ENCODE data around the gene AXDND1.

Gene AXDND1

DNA sequence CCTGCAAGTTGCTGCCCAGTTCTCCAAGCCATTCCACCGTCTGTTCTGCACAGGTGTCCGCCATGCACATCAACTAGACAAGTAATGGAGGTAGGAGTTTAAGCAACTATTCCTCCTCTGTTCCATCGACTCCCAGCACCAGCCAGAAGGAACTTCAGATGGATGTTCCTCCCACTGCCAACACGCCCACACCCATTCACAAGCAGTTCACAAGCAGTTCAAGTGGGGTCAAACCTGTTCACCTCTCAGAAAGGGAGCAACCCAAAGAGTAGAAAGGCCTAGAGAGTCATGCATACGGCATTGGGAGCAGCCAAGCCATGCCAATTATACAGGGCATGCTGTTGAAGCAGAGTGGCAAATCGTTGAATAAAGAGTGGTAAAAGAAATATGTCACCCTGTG is 221.6 kb downstream of the AXDND1 start:
- FAIRE-seq, result no peak

DNA sequence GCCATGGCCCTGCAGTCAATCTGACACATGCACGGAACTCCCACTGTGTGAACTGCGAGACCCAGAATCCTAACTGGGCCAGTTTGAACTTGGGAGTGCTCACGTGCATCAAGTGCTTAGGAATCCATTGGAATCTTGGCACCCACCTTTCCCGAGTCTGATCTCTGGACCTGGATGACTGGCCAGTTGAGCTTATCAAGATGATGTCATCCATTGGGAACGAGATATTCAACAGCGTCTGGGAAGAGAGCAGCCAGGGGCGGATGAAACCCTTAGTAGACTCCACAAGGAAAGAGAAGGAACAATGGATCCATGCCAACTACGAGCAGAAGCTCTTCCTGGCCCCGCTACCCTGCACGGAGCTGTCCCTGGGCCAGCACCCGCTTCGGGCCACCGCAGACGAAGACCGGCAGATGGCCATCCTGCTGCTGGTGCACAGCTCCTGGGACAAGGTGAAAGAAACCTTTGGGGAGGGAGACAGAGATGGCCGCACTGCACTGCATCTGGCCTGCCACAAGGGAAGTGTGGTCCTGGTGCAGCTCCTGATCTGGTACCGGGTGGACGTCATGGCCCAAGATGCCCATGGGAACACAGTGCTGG is 222.8 kb downstream of the AXDND1 start:
- FAIRE-seq, result no peak

DNA sequence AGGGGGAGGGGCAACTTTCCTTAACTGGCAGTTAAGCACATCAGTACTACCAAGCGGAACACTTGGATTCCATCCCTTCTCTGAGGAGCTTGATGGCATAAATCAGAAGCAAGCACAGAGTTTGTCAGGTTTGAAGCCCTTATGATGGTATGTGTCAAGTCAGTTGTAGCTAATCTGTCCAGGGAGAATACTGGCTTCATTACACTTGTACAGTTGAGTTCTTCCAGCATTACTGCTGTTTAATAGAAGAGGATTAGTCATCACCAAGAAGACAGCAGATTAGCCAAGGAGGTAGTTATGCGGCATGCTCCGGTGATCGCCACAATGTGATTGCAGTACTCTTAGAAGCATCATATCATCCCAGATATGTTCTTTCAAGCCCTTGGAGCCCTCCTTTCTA is 223.7 kb downstream of the AXDND1 start:
- FAIRE-seq, result no peak

DNA sequence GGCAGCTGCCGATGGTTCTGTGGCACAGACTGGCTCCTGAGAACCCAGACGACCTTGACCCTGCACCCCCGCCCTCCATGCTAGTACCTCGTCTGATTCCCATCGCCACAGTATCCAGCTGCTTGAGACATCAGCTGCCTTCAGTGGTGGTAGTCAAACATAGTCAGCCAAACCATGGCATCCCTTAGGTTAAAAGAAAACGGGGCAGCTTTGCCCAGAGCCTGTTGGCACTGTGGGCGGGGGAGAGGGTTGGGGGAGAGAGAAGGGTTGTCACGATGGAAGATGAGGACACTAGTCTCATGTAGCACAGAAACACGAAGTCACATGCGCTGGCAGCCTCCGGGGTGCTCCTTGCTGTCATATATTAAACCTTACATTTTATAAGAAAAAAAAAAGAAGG is 224.9 kb downstream of the AXDND1 start:
- FAIRE-seq, result no peak

DNA sequence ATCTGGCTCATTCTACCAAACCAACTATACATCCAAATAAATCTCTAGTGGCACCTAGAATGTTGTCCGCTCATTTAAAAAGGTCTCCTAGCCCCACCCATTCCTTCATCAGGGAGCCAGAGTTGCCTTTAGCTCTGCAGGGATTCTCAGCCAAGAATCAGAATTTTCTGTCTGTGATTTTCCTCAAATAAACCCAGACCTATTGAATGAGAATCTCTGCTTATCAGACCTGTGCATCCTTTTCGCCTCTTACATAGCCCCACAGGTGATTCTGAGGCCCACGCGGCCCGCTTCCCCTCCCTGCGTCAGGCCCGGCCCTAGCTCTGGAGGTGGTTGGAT is 225.5 kb downstream of the AXDND1 start:
- no peak for FAIRE-seq

DNA sequence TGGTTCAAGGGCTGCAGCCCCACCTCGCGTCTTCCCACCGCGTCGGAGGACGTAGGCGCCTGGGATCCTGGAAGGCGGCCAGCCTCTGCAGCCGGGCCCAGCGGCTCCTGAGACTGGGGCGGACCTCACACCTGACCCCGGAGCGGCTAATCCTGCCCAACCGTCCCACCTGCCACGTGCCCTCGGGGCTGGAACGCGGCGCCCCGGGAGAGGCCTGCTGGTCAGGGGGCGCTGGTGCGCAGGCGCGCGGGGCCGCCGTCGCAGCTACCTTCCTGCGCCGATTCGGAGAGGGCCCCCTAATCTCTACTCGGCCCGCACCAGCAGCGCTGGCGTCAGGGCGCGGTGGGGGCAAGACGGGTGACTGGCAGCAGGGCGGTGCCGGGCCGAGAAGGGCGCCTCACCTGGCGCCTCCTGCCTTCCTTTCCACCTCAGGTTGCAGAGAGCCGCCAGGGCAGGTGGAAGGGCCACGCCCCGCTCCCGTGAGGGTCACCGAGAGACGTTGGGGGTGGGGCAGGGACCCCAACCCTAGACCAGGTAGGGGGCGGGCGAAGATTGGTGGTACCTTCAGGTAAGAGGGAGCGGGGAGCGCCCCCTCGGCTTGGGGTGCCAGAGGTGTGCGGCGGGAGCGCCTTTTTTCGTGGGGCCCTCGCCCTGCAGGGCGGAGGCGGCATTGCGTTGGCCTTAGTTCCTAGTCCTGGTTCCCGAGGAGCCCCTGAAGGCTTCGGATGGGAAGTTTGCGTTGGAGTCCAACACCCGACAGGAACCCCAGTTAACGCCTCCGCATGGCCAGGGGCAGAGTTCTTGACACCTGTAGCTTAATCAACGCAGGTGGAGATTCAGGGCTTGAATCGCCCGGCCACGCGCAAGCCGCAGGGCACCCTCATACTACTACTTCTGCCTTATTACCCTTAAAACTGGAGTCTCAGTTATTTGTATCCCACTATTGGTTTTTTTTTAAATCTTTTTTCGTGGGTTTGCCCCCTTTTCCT is 226.1 kb downstream of the AXDND1 start, which contains the start of gene TDRD5:
Gene TDRD5, plus strand, starts transcription at position 241 of the 989 bp plus-strand sequence. CDS start 784 bp downstream, outside the sequence.
- FAIRE-seq, result no peak

DNA sequence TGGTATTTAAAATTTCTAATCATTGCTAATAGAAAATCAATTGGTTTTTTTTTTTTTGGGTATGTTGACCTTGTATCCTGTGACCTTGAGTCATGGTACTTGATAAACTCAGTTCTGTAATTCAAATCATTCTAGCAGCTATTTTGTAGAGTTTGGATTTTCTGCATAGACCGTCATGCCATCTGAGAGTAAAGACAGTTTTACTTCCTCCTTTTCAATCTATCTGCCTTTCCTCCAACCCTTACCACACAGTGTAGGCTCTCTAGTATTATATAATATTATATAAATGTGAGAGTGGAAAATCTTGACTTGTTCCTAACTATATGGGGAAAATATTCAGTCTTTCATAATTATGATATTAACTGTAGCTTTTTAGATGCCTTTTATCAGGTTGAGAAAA is 232.9 kb downstream of the AXDND1 start:
- no peak for FAIRE-seq

DNA sequence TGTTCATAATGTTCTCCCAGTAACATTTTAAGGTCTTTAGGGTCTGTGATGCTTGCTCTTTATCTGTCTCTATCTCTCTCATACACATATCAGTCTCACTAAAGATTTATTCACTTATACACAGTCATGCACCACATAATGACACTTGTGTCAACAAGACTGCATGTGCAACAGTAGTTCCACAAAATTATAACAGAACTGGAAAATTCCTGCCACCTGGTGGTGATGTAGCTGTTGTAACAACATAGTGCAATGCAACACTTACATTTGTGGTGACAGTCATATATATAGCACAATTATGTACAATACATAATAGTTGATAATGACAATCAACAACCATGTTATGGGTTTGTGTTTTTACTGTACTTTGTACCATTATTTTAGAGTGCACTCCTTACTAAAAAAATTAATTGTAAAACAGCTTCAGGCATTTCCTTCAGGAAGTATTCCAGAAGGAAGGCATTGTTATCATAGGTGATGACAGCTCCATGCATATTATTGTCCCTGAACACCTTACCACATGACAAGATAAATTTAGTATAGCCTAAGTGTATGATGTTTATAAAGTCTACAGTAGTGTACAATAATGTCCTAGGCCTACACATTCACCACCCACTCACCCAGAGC is 234.0 kb downstream of the AXDND1 start:
- no peak for FAIRE-seq

DNA sequence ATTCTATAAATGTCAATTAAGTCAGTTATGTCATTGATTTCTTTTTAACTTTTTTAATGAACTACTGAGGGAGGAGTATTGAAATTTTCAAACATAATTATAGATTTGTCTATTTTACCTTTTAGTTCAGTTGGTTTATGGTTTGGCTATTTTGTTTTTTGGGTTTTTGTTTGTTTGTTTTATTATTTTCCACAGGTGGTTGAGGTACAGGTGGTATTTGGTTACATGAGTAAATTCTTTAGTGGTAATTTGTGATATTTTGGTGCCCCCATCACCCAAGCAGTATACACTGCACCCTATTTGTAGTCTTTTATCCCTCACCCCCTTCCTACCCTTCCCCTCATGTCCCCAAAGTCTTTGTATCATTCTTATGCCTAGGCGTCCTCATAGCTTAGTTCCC is 235.3 kb downstream of the AXDND1 start:
- no peak for FAIRE-seq
